Muscle layer of duodenum (tissue), 2 donors: Measurements from ENCODE around the gene ZC3H12D.
A peak's percentile ranks its signal among the peaks of the same experiment; 100 is the strongest.

Source experiments
- H3K27ac ChIP-seq: one replicate; pipeline ENCODE4 v1.7.0; 2013; ENCODE audit warnings: mild to moderate bottlenecking, low read length
- H3K27me3 ChIP-seq: one replicate; pipeline ENCODE4 v1.7.0; 2013; ENCODE audit warnings: low read depth, mild to moderate bottlenecking, control low read depth, low read length
- H3K36me3 ChIP-seq, 2 donors: one replicate each; pipeline ENCODE4 v1.7.0; 2013; ENCODE audit warnings: low read length in 2 of 2, control low read depth in 1 of 2, mild to moderate bottlenecking in 1 of 2; ENCODE audit not compliant: insufficient read depth in 2 of 2, control insufficient read depth in 1 of 2
- H3K4me1 ChIP-seq, 2 donors: one replicate each; pipeline ENCODE4 v1.7.0; 2013; ENCODE audit warnings: low read length in 2 of 2, mild to moderate bottlenecking in 2 of 2, control low read depth in 1 of 2, moderate library complexity in 1 of 2; ENCODE audit not compliant: insufficient read depth in 2 of 2, control insufficient read depth in 1 of 2
- H3K4me3 ChIP-seq, 2 donors: one replicate each; pipeline ENCODE4 v1.7.0; 2013; ENCODE audit warnings: low read length in 2 of 2, low read depth in 1 of 2, mild to moderate bottlenecking in 1 of 2
- H3K9me3 ChIP-seq, 2 donors: one replicate each; pipeline ENCODE4 v1.7.0; 2013; ENCODE audit warnings: low read length in 2 of 2, control low read depth in 1 of 2, mild to moderate bottlenecking in 1 of 2; ENCODE audit not compliant: control insufficient read depth in 1 of 2
- donor health status: healthy.

ZC3H12D gene

DNA sequence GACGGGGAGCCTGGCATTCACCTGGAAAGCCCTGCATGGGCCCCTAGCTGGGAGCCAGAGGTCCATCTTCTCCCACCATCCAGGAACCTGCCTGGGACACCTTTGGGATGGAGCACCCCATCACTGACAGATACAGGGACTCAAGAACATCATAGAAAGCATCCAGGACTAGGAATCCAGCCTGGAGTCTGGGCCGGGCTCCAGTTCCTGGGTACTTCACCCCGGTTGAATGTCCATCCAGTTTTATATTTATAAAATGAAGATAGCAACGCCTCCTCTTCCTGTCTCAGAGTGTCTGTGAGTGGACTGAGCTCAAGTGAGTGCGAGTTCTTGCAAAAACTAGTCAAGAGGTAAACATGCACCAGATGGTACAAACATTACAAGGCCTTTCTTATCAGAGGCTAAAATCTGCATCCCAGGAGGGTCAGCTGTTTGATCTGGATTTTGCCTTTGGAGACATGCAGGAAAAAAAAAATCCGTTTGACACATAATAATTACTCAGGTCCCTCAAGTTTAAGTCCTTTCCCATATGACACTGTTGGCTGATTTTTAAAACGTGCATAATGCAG lies 27.4 kb downstream of the ZC3H12D start:
- H3K36me3 ChIP-seq = no peaks in the 10 kb centered on the region
- no peak overlapping the region for H3K27ac ChIP-seq
- H3K4me3 ChIP-seq = no peak overlapping the region
- peaks cover 10 to 29% of the 10 kb centered on the region in 2 donors for H3K4me1 ChIP-seq
- no peaks in the 10 kb centered on the region for H3K27me3 ChIP-seq
- H3K9me3 ChIP-seq = no peaks in the 10 kb centered on the region

DNA sequence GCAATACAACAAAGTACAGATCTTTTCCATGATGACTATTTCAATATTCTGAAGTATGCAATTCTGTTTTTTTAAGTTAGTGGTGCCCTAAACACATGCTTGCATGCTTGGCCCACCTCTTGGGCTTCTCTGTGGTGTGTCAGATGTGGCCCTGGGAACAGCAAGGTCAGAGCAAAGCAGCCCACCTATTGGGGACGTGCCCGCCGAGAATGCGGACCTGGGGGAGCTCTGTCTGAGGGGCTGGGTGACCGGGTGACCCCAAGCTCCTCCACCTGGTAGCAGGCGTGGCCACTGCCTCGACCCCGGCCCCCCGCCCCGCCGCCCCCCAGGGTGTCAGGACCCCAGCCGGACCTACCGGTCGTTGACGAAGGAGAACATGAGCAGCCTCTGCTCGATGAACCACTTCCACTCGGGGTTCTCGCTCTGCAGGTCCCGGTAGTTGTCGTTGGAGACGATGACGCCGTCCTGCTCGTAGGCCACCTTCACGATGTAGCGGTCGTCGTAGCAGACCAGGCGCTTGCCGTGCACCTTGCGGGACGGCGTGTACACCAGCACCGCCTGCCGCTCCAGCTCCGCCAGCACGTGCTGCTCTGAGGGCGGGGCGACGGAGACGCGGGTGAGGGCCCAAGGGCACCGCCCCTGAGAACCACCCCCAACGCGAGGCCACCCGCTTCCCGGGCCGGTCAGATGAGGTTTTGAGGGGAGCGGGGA lies 28.3 kb downstream of the ZC3H12D start:
- peaks cover 10 to 29% of the 10 kb centered on the region in 2 donors for H3K4me1 ChIP-seq
- no peak overlapping the region for H3K4me3 ChIP-seq
- no peaks in the 10 kb centered on the region for H3K36me3 ChIP-seq
- H3K27me3 ChIP-seq = no peaks in the 10 kb centered on the region
- H3K9me3 ChIP-seq = no peaks in the 10 kb centered on the region
- H3K27ac ChIP-seq = no peak overlapping the region

DNA sequence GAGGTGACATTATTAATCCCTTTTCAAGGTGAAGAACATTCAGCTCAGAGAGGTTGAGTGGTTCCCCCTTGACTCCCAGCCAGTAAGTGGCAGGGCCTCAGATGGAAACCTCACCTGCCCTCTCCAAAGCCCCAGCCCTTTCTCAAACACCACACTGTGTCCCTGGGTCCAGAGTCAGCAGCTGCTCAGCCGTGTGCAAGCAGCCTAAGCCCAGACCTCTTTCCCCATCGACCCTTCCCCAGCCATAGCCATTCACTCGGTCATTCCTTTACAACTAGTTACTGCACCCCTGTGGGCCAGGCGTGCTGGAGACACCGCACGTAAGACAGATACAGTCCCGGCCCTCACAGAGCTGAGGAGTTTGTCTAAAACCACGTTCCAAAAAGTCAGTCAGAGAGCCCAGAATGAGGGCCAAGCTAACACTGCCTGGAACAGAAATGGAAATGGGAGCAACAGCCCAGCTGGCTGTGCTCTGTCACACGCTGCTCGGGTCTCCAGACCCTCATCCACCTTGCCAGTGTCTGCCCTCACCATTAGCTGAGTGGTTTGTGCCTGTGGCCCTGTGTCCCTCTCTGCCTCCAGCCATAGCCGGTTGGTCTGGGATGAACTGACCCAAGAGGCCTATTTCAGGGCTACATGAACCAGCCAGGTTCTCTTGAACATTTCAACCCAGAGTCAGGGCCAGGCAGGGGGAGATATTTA lies 29.6 kb downstream of the ZC3H12D start:
- peaks cover 10 to 35% of the 10 kb centered on the region in 2 donors for H3K4me1 ChIP-seq
- peak overlapping the region; percentile 29 for H3K27ac ChIP-seq
- H3K9me3 ChIP-seq = no peaks in the 10 kb centered on the region
- no peaks in the 10 kb centered on the region for H3K27me3 ChIP-seq
- no peaks in the 10 kb centered on the region for H3K36me3 ChIP-seq
- no peak overlapping the region for H3K4me3 ChIP-seq

DNA sequence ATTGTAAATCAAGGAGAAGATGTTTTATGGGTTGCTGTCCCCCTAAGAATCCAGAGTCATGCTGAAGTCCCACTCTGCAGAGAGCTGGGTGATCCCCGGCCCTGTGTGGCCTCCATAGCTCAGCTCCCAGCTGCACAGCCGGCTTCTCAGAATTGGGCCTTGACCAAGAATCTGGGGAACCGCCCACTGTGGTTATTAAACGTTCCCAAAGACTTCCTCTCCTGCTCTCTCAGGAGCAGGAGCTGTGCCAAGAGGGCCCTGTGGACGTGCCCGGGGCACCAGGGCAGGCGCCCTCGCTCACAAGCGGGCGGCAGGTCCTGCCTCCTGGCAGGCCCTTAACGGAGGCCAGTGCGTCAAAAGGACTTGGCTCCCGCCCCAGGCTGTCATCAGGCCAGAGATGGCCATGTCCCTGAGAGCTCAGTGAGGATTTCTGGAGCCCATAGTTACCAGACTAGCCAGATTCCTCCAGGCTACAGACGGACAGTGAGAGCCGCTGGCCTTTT lies 30.4 kb downstream of the ZC3H12D start:
- Histone ChIP-seq H3K4me3 (no peak overlapping the region), H3K27ac (peak overlapping the region; percentile 29), H3K4me1 (peaks cover 10 to 35% of the 10 kb centered on the region in 2 donors), H3K36me3 (no peaks in the 10 kb centered on the region), H3K27me3 (no peaks in the 10 kb centered on the region), H3K9me3 (no peaks in the 10 kb centered on the region)

DNA sequence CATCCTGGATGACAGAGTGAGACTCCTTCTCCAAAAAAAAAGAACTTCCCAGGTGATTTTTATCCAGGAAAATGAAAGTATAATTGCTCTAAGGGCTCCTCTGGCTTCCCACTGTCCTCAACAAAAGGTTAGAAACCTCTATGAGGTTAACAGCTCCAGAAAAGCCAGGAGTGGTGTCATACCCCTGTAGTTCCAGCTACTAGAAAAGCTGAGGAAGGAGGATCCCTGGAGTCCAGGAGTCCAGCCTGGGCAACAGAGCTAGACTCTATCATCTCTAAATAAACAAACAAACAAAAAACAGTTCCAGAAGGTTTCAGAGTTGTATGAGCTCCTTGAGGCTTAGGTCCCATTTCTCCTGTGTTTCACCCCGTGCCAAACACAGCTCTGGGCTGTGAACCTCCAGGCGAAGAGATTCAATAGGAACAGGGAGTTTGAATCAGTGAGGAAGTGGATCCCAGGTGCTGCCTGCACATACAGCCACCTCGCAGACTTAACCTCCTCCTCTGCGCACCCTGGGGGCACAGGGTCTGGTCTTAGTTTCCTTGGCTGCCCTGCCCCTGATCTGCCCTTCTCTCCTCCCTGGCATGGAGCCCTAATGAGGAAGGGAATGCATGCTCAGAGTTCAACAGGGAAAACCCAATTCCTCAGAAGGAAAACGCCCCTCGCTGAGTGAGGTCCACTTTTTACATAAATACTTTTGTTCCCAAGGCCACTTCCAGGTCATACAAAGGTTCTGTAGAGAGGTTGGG lies 31.0 kb downstream of the ZC3H12D start:
- Histone ChIP-seq H3K9me3 (no peaks in the 10 kb centered on the region), H3K36me3 (no peaks in the 10 kb centered on the region), H3K27me3 (no peaks in the 10 kb centered on the region), H3K27ac (no peak overlapping the region), H3K4me1 (peaks cover 10 to 35% of the 10 kb centered on the region in 2 donors), H3K4me3 (no peak overlapping the region)

DNA sequence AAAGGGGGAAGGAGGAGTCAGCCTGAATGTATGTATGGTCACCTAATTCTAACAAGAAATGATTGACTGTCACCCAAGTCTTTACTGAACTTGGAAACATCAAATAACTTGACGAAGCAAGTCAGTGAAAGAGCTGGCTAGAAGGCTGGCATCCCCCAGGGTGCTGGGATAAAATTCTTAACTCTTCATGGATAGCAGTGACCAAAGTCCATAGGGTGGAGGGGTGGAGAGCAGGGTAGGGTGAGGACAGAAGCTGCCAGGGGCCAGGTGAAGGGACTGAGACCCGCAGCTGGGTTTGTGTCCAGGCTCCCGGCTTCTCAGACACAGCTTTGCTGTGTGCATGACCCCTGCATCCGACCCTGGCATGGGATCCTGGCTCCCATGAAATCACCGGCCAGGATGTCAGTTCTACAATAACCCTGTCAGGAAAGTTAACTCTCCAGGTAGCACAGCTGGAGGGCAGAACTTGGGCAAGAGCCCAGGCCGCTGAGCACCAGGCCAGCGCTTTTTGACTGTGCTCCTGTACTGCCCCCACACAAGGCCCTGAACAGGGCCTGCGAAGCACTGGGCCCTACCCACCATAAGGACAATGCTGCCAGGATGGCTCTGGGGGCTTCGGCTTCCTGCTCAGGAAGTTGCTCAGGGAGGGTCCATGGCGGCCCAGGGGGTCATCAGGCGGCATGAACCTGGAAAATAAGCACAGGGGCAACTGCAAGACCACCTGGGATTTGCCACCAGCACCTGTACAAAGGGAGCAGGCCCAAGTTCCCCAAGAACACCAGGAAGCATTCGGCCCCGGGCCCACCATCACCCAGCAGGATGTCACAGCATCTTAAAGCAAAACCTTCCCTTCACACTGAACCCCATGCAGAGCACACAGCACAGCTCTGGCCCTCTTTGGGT lies 32.5 kb downstream of the ZC3H12D start:
- no peak overlapping the region for H3K27ac ChIP-seq
- no peaks in the 10 kb centered on the region for H3K36me3 ChIP-seq
- H3K4me1 ChIP-seq = peaks cover 10 to 35% of the 10 kb centered on the region in 2 donors
- H3K27me3 ChIP-seq = no peaks in the 10 kb centered on the region
- no peak overlapping the region for H3K4me3 ChIP-seq
- no peaks in the 10 kb centered on the region for H3K9me3 ChIP-seq

DNA sequence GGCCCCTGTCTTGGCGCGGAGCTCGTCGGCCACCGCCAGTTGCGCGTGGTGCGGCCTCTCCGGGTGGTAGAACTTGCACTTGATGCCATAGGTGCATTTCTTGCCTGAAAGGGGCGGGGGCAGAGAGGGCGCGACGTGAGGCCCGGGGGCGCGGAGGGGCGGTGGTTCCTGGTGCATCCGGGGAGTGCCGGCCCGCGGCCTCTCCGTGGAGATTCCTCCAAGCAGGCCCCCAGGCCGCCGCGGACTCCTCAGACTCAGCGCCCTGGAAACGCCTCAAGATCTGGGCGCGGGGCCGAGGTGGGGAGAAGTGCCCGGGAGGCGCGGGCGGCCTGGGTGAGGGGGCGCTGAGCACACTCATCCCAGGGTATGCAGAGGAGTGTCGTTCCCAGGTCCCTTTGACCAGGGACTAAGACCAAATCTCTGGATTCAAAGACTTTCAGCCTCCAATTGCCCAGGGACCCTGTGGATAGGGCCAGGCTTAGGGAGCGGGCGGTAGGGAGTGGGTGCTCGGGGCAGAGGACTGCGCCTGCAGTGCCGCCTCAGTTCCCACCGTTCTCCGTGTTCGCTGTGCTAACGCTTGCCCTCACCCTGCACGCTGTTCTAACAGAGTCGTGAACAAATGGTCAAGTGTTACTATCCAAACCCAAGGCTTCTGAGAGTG lies 33.3 kb downstream of the ZC3H12D start:
- Histone ChIP-seq H3K9me3 (no peaks in the 10 kb centered on the region), H3K27ac (no peak overlapping the region), H3K36me3 (no peaks in the 10 kb centered on the region), H3K4me3 (peak overlapping the region in 1 of 2 donors; percentile 68), H3K4me1 (peaks cover 10 to 31% of the 10 kb centered on the region in 2 donors), H3K27me3 (no peaks in the 10 kb centered on the region)

DNA sequence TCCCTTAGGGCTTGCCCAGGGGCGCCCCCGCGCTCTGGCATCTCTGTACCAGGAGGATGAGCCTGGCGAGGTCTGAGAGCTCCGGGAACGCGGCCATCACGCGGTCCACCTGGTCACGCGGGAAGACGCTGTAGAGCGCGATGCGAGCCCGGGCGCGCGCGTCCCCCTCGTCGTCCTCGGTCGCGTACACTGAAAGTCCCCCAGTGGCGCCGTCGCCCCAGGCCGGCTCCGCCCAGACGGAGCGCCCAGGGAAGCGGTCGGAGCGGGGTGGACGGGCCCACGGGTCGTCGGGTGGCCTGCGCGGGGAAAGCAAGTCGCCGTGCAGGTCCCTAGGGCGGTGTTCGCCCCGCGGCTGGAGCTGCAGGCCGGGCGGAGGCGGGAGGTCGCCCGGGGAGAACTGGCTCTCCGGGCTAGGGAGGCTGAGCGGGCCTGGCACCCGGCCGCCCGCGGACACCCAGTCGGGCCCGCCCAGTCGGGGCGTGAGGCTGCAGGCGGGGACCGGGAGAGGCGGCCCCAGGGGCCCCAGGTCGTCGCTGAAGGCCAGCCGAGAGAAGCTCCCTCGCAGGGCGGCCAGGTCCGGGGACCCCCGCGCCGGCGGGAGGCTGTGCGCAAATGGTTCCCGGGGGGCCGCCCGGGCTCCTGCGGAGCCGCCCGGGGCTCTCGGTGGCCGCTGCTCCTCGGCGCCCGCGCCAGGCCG lies 34.0 kb downstream of the ZC3H12D start:
- H3K27ac ChIP-seq = no peak overlapping the region
- H3K36me3 ChIP-seq = no peaks in the 10 kb centered on the region
- H3K4me1 ChIP-seq = peaks cover 10 to 31% of the 10 kb centered on the region in 2 donors
- no peaks in the 10 kb centered on the region for H3K27me3 ChIP-seq
- H3K4me3 ChIP-seq = peak overlapping the region; percentile 7 to 68
- no peaks in the 10 kb centered on the region for H3K9me3 ChIP-seq

DNA sequence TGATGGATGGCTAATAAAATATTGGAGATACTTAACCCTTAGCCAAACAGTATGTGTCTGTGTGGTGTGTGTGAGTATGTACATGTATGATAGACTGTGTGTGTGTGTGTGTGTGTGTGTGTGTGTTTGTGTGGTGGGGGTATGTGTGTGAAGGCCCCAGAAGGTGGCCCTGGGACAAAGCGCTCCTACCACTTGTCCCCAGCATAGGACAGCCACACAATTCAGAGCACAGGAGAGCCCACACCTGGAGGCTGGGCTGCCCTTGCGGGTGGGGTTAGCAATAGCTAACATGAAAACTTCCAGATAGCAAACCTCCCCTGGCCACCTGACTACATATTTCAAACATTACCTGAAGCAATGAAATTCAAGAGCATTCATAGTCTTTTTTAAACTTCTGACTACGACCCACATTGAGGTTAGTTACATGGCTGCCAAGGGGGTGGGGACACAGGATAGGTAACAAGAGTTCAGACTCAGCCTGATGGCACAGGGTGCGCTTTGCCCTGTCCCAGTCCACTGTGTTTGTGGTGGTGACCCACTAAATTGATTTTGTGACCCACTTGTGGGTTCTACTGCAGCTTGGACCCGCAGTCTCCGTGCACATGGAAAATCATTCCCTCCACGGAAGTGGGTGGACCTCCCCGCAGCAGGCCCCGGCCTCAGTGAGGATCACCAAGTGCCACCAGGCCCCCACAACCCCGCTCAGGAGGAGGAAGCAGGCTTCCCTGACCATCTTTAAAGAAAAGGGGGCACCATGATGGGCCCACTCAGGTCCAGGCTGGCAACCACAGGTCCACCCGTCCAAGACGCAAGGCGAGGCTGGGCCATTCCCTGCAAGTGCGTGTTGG lies 34.8 kb downstream of the ZC3H12D start:
- Histone ChIP-seq H3K9me3 (no peaks in the 10 kb centered on the region), H3K4me1 (peaks cover 10 to 26% of the 10 kb centered on the region in 2 donors), H3K4me3 (peak overlapping the region; percentile 7 to 68), H3K36me3 (no peaks in the 10 kb centered on the region), H3K27me3 (no peaks in the 10 kb centered on the region), H3K27ac (no peak overlapping the region)
